Endometrial microvascular endothelial cells (primary cell): ENCODE measurements around the gene TSSK3. TPM values are rescaled to one million over a fixed set of nuclear protein-coding genes. Genes with fewer than 3 reads are reported as not detected.
"Not testable (repeated sequence)": the region's sequence is repeated elsewhere in the genome, so short reads cannot be mapped to it uniquely, and the experiment has no call there.

ENCODE experiments used
- in situ Hi-C: cut with HindIII; loops from 2 replicates; pipeline ENCODE4 v1.10.0; 2017; ENCODE audit warnings: low sequenced_read_pairs, low pct_unique_long_range_greater_than_20kb; ENCODE audit errors: inconsistent ontology term
- total RNA-seq: library from RNA; depleted of rRNA; stranded (reverse); fragments of >200 nt; gene quantifications from one replicate; pipeline ENCODE4 v1.2.3, GENCODE V29; 2015; ENCODE audit errors: inconsistent ontology term

Gene TSSK3
- total RNA-seq, 1 donor from 2014 or later = not detected

GRCh38 chr1:32355778-32356177 lies 6.6 kb upstream of the TSSK3 start:
- in situ Hi-C loops = not testable (repeated sequence)

- in situ Hi-C loops = no loop called here
Observed at GRCh38 chr1:32356478-32356877, 5.9 kb upstream of the TSSK3 start.

- in situ Hi-C loops = no loop called here
Observed at GRCh38 chr1:32357614-32358013, 4.7 kb upstream of the TSSK3 start.

GRCh38 chr1:32358435-32358834 lies 3.9 kb upstream of the TSSK3 start:
- in situ Hi-C loops = no loop called here

- in situ Hi-C loops = no loop called here
Observed at GRCh38 chr1:32361308-32361673, 1.0 kb upstream of the TSSK3 start.

GRCh38 chr1:32361674-32362473 lies 465 bp upstream of the TSSK3 start:
- in situ Hi-C loops = no loop called here

- in situ Hi-C loops = no loop called here
Observed at GRCh38 chr1:32363713-32364112, 1.4 kb downstream of the TSSK3 start.

GRCh38 chr1:32364836-32365235 lies 2.5 kb downstream of the TSSK3 start:
- in situ Hi-C loops = no loop called here

- in situ Hi-C loops = no loop called here
Observed at GRCh38 chr1:32365445-32365844, 3.1 kb downstream of the TSSK3 start.

- in situ Hi-C loops = no loop called here
Observed at GRCh38 chr1:32367912-32368635, 5.7 kb downstream of the TSSK3 start.

- in situ Hi-C loops = no loop called here
Observed at GRCh38 chr1:32372149-32372756, 9.9 kb downstream of the TSSK3 start.

- in situ Hi-C loops = no loop called here
Observed at GRCh38 chr1:32373996-32374592, 11.8 kb downstream of the TSSK3 start.

GRCh38 chr1:32376199-32376598 lies 13.9 kb downstream of the TSSK3 start:
- in situ Hi-C loops = no loop called here

- in situ Hi-C loops = no loop called here
Observed at GRCh38 chr1:32377541-32378220, 15.3 kb downstream of the TSSK3 start.

GRCh38 chr1:32380057-32380456 lies 17.7 kb downstream of the TSSK3 start:
- in situ Hi-C loops = no loop called here

- in situ Hi-C loops = no loop called here
Observed at GRCh38 chr1:32386676-32387392, 24.5 kb downstream of the TSSK3 start.

- in situ Hi-C loops = no loop called here
Observed at GRCh38 chr1:32388641-32389040, 26.3 kb downstream of the TSSK3 start.
